ENCODE measurements around the gene SULT1E1.

DNA sequence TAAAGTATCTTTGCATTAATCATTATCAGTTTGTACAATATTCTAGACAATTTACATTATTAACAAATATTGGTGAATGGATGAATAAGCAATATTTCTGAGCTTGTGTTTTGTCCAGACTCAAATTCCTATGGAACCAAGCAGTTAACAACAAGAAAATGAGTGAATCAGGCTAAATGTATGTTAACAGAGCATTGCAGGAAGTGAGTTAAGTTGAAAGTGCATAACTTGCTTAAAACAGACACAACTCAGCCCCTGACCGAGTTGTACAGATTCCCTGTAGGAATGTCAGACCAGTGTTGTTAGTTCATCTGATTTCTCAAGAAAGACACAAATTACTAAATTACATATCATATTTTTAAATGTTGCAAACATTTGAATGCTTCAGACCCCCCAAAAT is 47.2 kb upstream of the SULT1E1 start:
- TF ChIP-seq ZNF274 (IDR thresholded peaks at IDR 0.05; ENCODE audit: low read depth, low read length) (no peak), YY1 (IDR thresholded peaks at IDR 0.05; ENCODE audit: insufficient read depth, insufficient read length) (no peak)
